ENCODE results near the gene ODR4. TPM values are rescaled to one million over a fixed set of nuclear protein-coding genes. Genes with fewer than 3 reads are reported as not detected.
"Not testable (repeated sequence)": the region's sequence is repeated elsewhere in the genome, so short reads cannot be mapped to it uniquely, and the experiment has no call there.

Gene ODR4
- total RNA-seq, result 10 to 100 TPM; 13.0 to 15.5 TPM

DNA sequence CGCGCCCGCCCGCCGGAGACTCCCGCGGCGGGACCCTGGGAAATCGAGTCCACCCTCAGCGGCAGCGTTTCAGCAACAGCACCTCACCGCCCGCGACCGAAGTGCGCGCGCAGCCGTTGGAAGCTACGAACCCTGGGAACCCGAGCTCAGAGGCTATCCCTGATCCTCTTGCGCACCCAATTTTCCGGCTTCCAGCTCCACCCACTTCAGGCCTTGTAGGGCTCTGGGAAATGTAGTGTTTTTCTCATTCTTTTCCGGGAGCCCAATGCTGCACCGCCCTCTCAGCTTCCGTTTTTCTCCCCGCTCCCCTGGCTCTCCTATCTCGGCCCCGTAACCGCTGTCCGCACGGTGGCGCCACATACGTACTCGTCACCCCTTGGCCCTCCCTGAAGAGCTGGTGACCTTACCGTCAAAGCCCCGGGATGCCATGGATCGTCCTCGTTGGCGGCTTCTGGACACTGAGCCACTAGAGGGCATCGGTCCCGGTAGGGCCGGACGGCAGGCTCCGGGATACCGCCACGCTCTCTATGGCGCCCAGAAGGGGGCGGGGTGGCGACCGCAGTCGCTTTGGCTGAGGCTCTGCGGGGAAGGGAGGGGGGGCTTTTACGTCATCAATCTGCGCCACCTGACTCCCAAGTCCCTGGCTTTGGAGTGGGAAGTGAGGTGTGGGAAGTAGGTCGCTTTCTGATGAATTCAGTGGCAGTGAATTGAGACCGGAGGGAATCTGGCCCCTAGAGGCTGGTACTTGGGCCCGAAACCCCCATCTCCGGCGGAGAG is at the start of gene ODR4, which contains the start of gene TPR:
ODR4 (plus strand) TSS at position 687 of the 777 bp plus-strand sequence. CDS start 3,948 bp downstream, outside the sequence.
TPR (minus strand) TSS at position 102 of the 777 bp plus-strand sequence. CDS start 225 bp downstream, outside the sequence.
- intact Hi-C loops (cut with micrococcal nuclease), result loop anchor here (1.0 to 10.0 kb wide), 11 partner anchors 70 to 1621 kb away; partner anchors contain the start of genes EDEM3, IVNS1ABP, PTGS2 and RNF2
- Mint-ChIP-seq H3K27ac (peak within 1 kb of the TSS; percentile 95), H3K4me1 (ENCODE audit: low read depth) (peaks cover 38% of the 10 kb centered on the region), H3K27me3 (ENCODE audit: low read depth) (no peaks in the 10 kb centered on the region), H3K9me3 (no peaks in the 10 kb centered on the region), H3K4me3 (peak within 1 kb of the TSS; percentile 98), H3K36me3 (ENCODE audit: low read depth) (peaks cover 24% of the 10 kb centered on the region)
- DNase-seq, result peak; percentile 98
- CTCF ChIA-PET, result interaction anchor here (0.5 to 1.6 kb wide), 28 partner anchors 9 to 1628 kb away, joined by 3 to 13 read pairs (median 4); no protein-coding TSS in a partner anchor

DNA sequence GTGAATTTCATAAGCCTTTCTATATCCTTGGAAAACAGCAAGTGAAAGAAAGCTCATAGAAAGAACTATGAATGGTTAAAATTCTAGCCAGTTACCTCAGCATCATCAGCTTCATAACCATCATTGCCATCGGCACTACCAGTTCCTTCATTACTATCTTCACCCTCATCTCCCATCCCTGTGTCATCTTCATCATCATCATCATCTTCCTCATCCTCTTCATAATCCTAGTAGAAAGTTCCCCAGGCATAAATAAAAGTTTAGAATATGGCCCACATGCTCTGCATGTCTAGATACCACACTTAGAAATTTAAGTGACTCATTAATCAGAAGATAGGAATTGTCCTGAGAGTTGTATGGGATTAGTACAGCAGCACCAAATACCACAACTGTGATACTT is 49.6 kb upstream of the ODR4 start:
- Mint-ChIP-seq H3K9me3 (no peaks in the 10 kb centered on the region), H3K4me3 (no peak overlapping the region), H3K36me3 (ENCODE audit: low read depth) (peaks cover 49% of the 10 kb centered on the region), H3K27ac (peak overlapping the region; percentile 16), H3K4me1 (ENCODE audit: low read depth) (peaks cover 34% of the 10 kb centered on the region), H3K27me3 (ENCODE audit: low read depth) (no peaks in the 10 kb centered on the region)
- CTCF ChIA-PET, result interaction anchor here (0.6 to 3.0 kb wide), 13 partner anchors 11 to 51 kb away, joined by 3 to 31 read pairs (median 4); partner anchors contain the start of genes ODR4, PRG4 and TPR
- intact Hi-C loops (cut with micrococcal nuclease), result loop anchor here (1.0 to 10.0 kb wide), 2 partner anchors 8 to 601 kb away; no protein-coding TSS in a partner anchor
- no peak for DNase-seq

DNA sequence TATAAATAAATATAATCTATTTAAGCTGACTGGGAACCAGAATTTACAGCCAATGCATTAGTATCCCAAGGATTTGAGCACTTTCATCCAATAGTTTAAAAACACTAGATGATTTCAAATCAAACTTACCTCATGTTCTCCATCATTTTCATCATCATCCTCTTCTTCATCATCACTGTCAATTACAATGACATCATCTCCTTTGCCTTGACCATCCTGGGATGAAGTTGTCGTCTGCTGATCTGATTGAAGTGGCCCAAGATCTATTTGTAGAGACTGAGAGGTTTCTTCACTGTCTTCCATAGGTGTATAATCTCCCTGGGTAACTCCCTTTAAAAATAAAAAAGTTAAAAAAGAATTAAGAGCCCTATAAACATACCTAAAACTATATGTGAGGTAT is 48.3 kb upstream of the ODR4 start:
- H3K36me3 Mint-ChIP-seq (ENCODE audit: low read depth), result peaks cover 37% of the 10 kb centered on the region

DNA sequence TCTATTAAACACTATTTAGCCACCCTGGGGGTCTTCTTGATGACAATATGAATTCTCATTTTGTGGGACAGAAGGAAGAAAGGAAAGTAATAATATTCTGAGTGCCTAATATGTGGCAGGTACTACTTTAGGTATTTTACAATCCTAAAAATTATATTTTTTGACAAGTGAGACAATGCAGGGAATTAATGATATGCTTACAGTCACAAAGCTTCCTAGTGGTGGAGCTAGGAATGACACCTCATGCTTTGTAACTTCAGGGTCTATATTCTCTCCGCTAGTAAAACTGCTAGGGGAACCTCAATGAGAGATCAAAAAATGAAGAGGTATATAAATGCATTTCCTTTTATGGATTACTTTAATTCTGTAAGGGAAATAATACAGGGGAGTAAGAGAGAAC is 44.9 kb upstream of the ODR4 start:
- Mint-ChIP-seq H3K9me3 (no peaks in the 10 kb centered on the region), H3K27ac (no peak overlapping the region), H3K27me3 (ENCODE audit: low read depth) (no peaks in the 10 kb centered on the region), H3K4me1 (ENCODE audit: low read depth) (peaks cover 7% of the 10 kb centered on the region), H3K36me3 (ENCODE audit: low read depth) (peaks cover 43% of the 10 kb centered on the region), H3K4me3 (no peak overlapping the region)
- intact Hi-C loops (cut with micrococcal nuclease), result no loop called here
- no peak for DNase-seq
- CTCF ChIA-PET, result interaction anchor here (0.7 to 3.7 kb wide), 11 partner anchors 11 to 1148 kb away, joined by 3 to 19 read pairs (median 4); no protein-coding TSS in a partner anchor

More for the DNA sequence above, 48.3 kb upstream of the ODR4 start:
- no peaks in the 10 kb centered on the region for H3K27me3 Mint-ChIP-seq (ENCODE audit: low read depth)
- H3K9me3 Mint-ChIP-seq, result no peaks in the 10 kb centered on the region
- H3K4me3 Mint-ChIP-seq, result no peak overlapping the region
- no peak overlapping the region for H3K27ac Mint-ChIP-seq
- CTCF ChIA-PET, result interaction anchor here (0.5 to 2.5 kb wide), 2 partner anchors 22 to 39 kb away, joined by 3 to 15 read pairs; no protein-coding TSS in a partner anchor
- no peak for DNase-seq
- H3K4me1 Mint-ChIP-seq (ENCODE audit: low read depth), result peaks cover 23% of the 10 kb centered on the region
- intact Hi-C loops (cut with micrococcal nuclease), result loop anchor here (10.0 kb wide), 1 partner anchor 603 kb away; no protein-coding TSS in a partner anchor

DNA sequence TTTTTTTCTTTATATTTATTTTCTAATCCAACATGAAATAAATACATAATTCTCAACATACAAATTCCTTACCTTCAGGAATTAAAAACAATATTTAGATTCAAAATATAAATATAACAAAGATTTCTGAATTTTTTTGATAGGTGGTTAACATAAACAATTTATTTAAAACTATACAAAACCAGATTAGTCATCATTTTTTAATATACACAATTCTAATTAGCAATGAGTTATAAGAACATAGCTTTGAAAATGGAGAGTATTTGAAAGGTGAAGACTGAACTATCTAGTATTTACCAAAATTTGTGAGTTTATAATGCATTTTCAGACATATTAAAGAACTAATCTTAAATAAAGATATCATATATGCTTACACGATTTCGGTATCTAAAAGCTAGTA is 38.1 kb upstream of the ODR4 start:
- peaks cover 52% of the 10 kb centered on the region for H3K36me3 Mint-ChIP-seq (ENCODE audit: low read depth)
- no peaks in the 10 kb centered on the region for H3K27me3 Mint-ChIP-seq (ENCODE audit: low read depth)
- no peaks in the 10 kb centered on the region for H3K9me3 Mint-ChIP-seq
- intact Hi-C loops (cut with micrococcal nuclease), result loop anchor here (5.0 kb wide), 1 partner anchor 35 kb away; no protein-coding TSS in a partner anchor
- H3K27ac Mint-ChIP-seq, result no peak overlapping the region
- no peak for DNase-seq
- peaks cover 1% of the 10 kb centered on the region for H3K4me1 Mint-ChIP-seq (ENCODE audit: low read depth)
- CTCF ChIA-PET, result no interaction called here
- H3K4me3 Mint-ChIP-seq, result no peak overlapping the region

DNA sequence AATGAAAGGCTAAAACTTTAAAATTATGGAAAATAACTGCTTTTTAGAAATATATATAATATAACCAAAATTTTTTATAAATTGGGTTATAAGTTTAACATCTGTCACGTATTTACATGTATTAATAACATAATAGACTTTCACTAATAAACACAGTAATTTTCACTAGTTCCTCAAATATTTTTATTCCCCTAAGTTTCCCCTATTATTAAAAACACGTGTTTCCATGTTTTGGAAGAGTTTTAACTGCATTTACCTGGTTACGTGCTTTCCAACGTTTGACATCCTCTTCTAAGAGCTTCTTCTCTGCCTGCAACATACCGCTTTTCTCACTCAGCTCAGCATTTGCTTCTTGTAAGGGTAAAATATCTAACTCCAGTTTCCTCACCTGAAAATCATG is 34.9 kb upstream of the ODR4 start:
- CTCF ChIA-PET, result no interaction called here
- intact Hi-C loops (cut with micrococcal nuclease), result loop anchor here (10.0 kb wide), 1 partner anchor 1036 kb away; no protein-coding TSS in a partner anchor
- Mint-ChIP-seq H3K36me3 (ENCODE audit: low read depth) (peaks cover 48% of the 10 kb centered on the region), H3K27ac (no peak overlapping the region), H3K4me1 (ENCODE audit: low read depth) (peaks cover 1% of the 10 kb centered on the region), H3K4me3 (no peak overlapping the region), H3K27me3 (ENCODE audit: low read depth) (no peaks in the 10 kb centered on the region), H3K9me3 (no peaks in the 10 kb centered on the region)
- no peak for DNase-seq

DNA sequence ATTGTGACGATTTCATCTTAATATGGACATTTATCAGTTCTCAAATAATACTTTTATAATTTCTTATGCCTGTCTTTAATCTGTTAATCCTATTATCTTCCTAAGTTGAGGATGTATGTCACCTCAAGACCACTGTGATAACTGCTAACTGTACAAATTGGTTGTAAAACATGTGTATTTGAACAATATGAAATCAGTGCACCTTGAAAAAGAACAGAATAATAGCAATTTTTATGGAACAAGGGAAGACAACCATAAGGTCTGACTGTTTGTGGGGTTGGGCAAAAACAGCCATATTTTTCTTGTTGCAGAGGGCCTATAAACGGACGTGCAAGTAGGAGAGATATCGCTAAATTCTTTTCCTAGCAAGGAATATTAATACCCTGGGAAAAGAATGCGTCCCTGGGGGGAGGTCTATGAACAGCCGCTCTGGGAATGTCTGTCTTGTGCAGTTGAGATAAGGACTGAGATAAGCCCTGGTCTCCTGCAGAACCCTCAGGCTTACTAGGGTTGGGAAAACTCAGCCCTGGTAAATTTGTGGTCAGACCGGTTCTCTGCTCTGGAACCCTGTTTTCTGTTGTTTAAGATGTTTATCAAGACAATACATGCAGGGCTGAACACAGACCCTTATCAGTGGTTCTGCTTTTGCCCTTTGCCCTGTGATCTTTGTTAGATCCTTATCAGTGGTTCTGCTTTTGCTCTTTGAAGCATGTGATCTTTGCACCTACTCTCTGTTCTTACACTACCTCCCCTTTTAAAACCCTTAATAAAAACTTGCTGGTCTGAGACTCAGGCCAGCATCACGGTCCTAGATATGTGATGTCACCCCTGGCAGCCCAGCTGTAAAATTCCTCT is 27.6 kb upstream of the ODR4 start:
- intact Hi-C loops (cut with micrococcal nuclease), result loop anchor here (2.0 to 10.0 kb wide), 2 partner anchors 17 to 1043 kb away; no protein-coding TSS in a partner anchor
- H3K9me3 Mint-ChIP-seq; H3K27ac Mint-ChIP-seq; H3K27me3 Mint-ChIP-seq (ENCODE audit: low read depth); H3K4me3 Mint-ChIP-seq; H3K4me1 Mint-ChIP-seq (ENCODE audit: low read depth); DNase-seq: not testable (repeated sequence)
- peaks cover 52% of the 10 kb centered on the region for H3K36me3 Mint-ChIP-seq (ENCODE audit: low read depth)
- CTCF ChIA-PET, result interaction anchor here (0.9 kb wide), 1 partner anchor 9 kb away, joined by 4 read pairs; no protein-coding TSS in a partner anchor

DNA sequence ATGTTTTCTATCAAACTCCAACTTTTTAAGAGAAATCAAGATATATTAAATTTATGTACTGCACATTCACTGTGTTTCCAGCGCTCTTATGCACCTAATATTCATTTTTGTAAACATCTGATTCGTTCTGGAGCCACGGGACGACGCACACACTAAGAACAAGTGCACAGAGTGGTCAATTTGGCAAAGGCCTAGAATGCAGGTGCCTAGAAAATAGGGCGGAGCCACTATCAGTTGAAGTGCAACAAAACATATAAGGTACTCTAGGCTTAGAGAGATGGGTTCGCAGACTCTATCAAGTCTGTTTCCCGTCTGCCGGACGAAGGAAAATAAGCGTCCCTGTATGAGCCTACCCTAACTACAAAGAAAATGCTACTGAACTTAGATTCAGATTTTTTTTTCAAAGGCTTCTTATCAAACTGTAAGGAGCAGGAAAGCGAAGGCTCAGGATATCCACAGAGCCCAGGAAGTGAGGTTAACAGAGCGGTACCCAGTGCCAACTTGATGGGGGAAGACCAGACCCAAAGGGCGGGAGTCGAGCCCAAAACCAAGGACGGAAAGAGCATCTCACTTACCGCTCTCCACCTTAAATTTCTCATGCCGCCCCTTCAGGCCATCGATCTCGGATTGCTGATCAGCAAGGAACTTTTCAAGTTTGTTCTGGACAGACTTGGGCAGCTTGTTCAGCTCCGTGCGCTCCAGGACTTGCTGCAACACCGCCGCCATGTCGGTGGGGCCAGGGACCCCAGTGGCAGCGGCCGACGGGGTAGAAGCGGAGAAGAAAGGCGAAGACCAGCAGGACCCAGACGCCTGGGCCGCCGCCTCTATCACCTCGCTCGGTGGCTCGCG is 1.1 kb upstream of the ODR4 start:
- intact Hi-C loops (cut with micrococcal nuclease), result loop anchor here (1.0 to 10.0 kb wide), 12 partner anchors 37 to 1620 kb away; partner anchors contain the start of genes EDEM3, IVNS1ABP, PTGS2 and RNF2
- Mint-ChIP-seq H3K27ac (peak overlapping the region; percentile 95), H3K4me1 (ENCODE audit: low read depth) (peaks cover 38% of the 10 kb centered on the region), H3K36me3 (ENCODE audit: low read depth) (peaks cover 22% of the 10 kb centered on the region), H3K9me3 (no peaks in the 10 kb centered on the region), H3K4me3 (peak overlapping the region; percentile 98), H3K27me3 (ENCODE audit: low read depth) (no peaks in the 10 kb centered on the region)
- CTCF ChIA-PET, result interaction anchor here (0.5 to 1.6 kb wide), 28 partner anchors 9 to 1627 kb away, joined by 3 to 13 read pairs (median 4); no protein-coding TSS in a partner anchor
- peak; percentile 61 for DNase-seq

DNA sequence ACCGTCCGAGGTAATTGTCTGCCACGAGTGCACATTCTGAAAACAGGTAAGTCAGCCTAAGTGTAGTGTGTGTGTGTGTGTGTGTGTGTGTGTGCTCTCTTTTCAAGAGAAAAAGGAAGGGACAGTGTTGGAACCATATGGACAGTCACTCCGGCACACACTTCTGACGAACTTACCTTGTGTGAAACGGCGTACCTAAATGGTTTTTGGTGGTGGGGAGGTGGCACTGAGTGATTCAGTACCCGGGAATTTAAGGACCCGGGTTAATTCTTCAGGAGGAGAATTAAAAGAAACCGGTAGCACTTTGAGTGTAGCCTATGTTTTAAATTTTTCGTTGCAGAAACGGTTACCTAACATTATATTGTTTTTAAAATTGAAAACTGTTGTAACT is 286 bp downstream of the ODR4 start:
- intact Hi-C loops (cut with micrococcal nuclease), result loop anchor here (1.0 to 10.0 kb wide), 11 partner anchors 71 to 1622 kb away; partner anchors contain the start of genes EDEM3, IVNS1ABP, PTGS2 and RNF2
- CTCF ChIA-PET, result interaction anchor here (1.1 to 1.6 kb wide), 10 partner anchors 10 to 695 kb away, joined by 3 to 13 read pairs (median 6); no protein-coding TSS in a partner anchor
- peaks cover 36% of the 10 kb centered on the region for H3K4me1 Mint-ChIP-seq (ENCODE audit: low read depth)
- H3K4me3 Mint-ChIP-seq, result peak overlapping the region; percentile 98
- H3K27me3 Mint-ChIP-seq (ENCODE audit: low read depth), result no peaks in the 10 kb centered on the region
- DNase-seq, result no peak
- no peaks in the 10 kb centered on the region for H3K9me3 Mint-ChIP-seq
- peaks cover 21% of the 10 kb centered on the region for H3K36me3 Mint-ChIP-seq (ENCODE audit: low read depth)
- H3K27ac Mint-ChIP-seq, result peak overlapping the region; percentile 95

DNA sequence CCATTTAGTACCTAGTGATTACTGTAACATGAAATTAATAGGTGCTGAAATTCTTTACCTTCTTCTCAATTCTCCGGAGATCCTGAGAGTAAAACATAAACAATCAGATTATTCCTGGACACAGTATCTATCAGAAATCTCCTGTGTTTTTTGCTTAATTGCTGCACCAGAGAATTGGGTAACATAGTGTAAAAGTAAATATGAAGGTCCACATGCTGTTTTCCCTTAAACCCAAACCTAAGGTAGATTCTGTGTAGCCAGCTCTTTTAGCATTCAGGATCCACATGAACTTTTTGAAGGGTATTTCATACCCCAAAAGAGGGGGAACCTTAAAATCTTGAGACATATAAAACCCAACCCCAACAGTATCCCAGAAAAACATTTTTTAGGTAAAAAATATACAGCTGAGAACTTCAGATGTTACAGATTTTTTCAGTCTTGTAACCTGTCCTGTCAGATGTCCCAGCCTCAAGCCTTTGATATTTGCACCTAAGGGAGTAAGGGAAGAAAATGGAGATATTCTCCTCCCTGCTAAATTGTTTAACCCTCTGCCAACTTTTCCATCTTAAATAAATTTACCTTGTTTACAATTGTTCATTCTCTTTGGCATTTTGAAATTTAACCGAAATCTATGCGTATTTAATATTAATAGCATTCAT is 11.2 kb downstream of the ODR4 start:
- intact Hi-C loops (cut with micrococcal nuclease), result no loop called here
- CTCF ChIA-PET, result interaction anchor here (3.1 kb wide), 1 partner anchor 12 kb away, joined by 10 read pairs; the partner anchor contains the start of gene TPR
- Mint-ChIP-seq H3K9me3 (no peaks in the 10 kb centered on the region), H3K4me1 (ENCODE audit: low read depth) (peaks cover 2% of the 10 kb centered on the region), H3K4me3 (no peak overlapping the region), H3K36me3 (ENCODE audit: low read depth) (peaks cover 19% of the 10 kb centered on the region), H3K27ac (no peak overlapping the region), H3K27me3 (ENCODE audit: low read depth) (no peaks in the 10 kb centered on the region)
- DNase-seq, result no peak

All from activated naive CD4-positive, alpha-beta T cell treated with anti-CD3 and anti-CD28 coated beads for 36 hours (primary cell).